ENCODE measurements around the gene RPLP2. TPM values are rescaled to one million over a fixed set of nuclear protein-coding genes. Genes with fewer than 3 reads are reported as not detected.

The RPLP2 gene
- total RNA-seq, 3 donors from 2014 or later (not counting 1 experiment from before 2014, with no cell fraction given): 1,482 to 1,846 (median 1,534) TPM

GRCh38 chr11:766106-766935 is 43.4 kb upstream of the RPLP2 start:
- Histone ChIP-seq H3K4me1 (ENCODE audit: control insufficient read depth, insufficient read depth, low read length) (no peaks in the 10 kb centered on the region), H3K27ac (ENCODE audit: low read length) (no peak overlapping the region), H3K4me3 (ENCODE audit: low read length) (no peak overlapping the region), H3K9me3 (ENCODE audit: control insufficient read depth, insufficient read depth, low read length) (no peaks in the 10 kb centered on the region), H3K27me3 (ENCODE audit: control insufficient read depth, insufficient read depth, low read length) (no peaks in the 10 kb centered on the region), H3K36me3 (ENCODE audit: control insufficient read depth, insufficient read depth, low read length) (peaks cover 36% of the 10 kb centered on the region)
- H3K4me3 Mint-ChIP-seq: no peak overlapping the region
- WGBS (ENCODE audit: insufficient coverage): 89% methylated on average over 10 of the region's 11 CpGs
- intact Hi-C loops (cut with micrococcal nuclease): no loop called here
- no peaks in the 10 kb centered on the region for H3K27me3 Mint-ChIP-seq (ENCODE audit: low read depth in 2 of 2)
- peak in 1 of 2 donors; percentile 3 for DNase-seq
- no peak for ATAC-seq
- TF ChIP-seq, protein P1, sequence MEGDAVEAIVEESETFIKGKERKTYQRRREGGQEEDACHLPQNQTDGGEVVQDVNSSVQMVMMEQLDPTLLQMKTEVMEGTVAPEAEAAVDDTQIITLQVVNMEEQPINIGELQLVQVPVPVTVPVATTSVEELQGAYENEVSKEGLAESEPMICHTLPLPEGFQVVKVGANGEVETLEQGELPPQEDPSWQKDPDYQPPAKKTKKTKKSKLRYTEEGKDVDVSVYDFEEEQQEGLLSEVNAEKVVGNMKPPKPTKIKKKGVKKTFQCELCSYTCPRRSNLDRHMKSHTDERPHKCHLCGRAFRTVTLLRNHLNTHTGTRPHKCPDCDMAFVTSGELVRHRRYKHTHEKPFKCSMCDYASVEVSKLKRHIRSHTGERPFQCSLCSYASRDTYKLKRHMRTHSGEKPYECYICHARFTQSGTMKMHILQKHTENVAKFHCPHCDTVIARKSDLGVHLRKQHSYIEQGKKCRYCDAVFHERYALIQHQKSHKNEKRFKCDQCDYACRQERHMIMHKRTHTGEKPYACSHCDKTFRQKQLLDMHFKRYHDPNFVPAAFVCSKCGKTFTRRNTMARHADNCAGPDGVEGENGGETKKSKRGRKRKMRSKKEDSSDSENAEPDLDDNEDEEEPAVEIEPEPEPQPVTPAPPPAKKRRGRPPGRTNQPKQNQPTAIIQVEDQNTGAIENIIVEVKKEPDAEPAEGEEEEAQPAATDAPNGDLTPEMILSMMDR (IDR thresholded peaks at IDR 0.05): no peak
- no peaks in the 10 kb centered on the region for H3K4me1 Mint-ChIP-seq
- no peaks in the 10 kb centered on the region for H3K36me3 Mint-ChIP-seq
- H3K27ac Mint-ChIP-seq: no peak overlapping the region
- H3K9me3 Mint-ChIP-seq: no peaks in the 10 kb centered on the region

DNA sequence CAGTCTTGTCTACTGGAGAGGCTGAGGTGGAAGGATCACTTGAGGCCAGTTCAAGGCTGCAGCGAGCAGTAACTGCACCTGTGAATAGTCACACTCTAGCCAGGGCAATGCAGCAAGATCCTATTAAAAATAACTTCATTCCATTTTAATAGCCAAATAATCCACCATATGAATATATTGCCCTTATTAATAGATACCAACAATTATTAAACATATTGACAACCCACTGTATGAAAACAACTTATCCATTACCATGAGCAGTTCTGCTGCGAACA is 42.9 kb upstream of the RPLP2 start:
- no peaks in the 10 kb centered on the region for H3K9me3 ChIP-seq (ENCODE audit: control insufficient read depth, insufficient read depth, low read length)
- DNase-seq (no peak), ATAC-seq (no peak)
- H3K27me3 ChIP-seq (ENCODE audit: control insufficient read depth, insufficient read depth, low read length): no peaks in the 10 kb centered on the region
- TF ChIP-seq, protein P1 (IDR thresholded peaks at IDR 0.05): no peak
- intact Hi-C loops (cut with micrococcal nuclease): no loop called here
- no peaks in the 10 kb centered on the region for H3K9me3 Mint-ChIP-seq
- H3K27ac ChIP-seq (ENCODE audit: low read length): no peak overlapping the region
- H3K27ac Mint-ChIP-seq: no peak overlapping the region
- H3K27me3 Mint-ChIP-seq (ENCODE audit: low read depth in 2 of 2): no peaks in the 10 kb centered on the region
- no peaks in the 10 kb centered on the region for H3K36me3 Mint-ChIP-seq
- H3K4me1 ChIP-seq (ENCODE audit: control insufficient read depth, insufficient read depth, low read length): no peaks in the 10 kb centered on the region
- H3K4me1 Mint-ChIP-seq: no peaks in the 10 kb centered on the region
- peaks cover 37% of the 10 kb centered on the region for H3K36me3 ChIP-seq (ENCODE audit: control insufficient read depth, insufficient read depth, low read length)
- H3K4me3 Mint-ChIP-seq: no peak overlapping the region
- 100% methylated on average over 2 of the region's 2 CpGs for WGBS (ENCODE audit: insufficient coverage)
- no peak overlapping the region for H3K4me3 ChIP-seq (ENCODE audit: low read length)

GRCh38 chr11:767238-767637 is 42.5 kb upstream of the RPLP2 start:
- H3K27me3 ChIP-seq (ENCODE audit: control insufficient read depth, insufficient read depth, low read length): no peaks in the 10 kb centered on the region
- no peak for ATAC-seq
- Mint-ChIP-seq H3K27me3 (ENCODE audit: low read depth in 2 of 2) (no peaks in the 10 kb centered on the region), H3K27ac (no peak overlapping the region), H3K4me3 (no peak overlapping the region), H3K4me1 (no peaks in the 10 kb centered on the region), H3K9me3 (no peaks in the 10 kb centered on the region), H3K36me3 (no peaks in the 10 kb centered on the region)
- intact Hi-C loops (cut with micrococcal nuclease): no loop called here
- no peak overlapping the region for H3K27ac ChIP-seq (ENCODE audit: low read length)
- H3K9me3 ChIP-seq (ENCODE audit: control insufficient read depth, insufficient read depth, low read length): no peaks in the 10 kb centered on the region
- H3K4me3 ChIP-seq (ENCODE audit: low read length): no peak overlapping the region
- peaks cover 36% of the 10 kb centered on the region for H3K36me3 ChIP-seq (ENCODE audit: control insufficient read depth, insufficient read depth, low read length)
- WGBS (ENCODE audit: insufficient coverage): 96% methylated on average over 10 of the region's 11 CpGs
- no peak for DNase-seq
- TF ChIP-seq, protein P1 (IDR thresholded peaks at IDR 0.05): no peak
- no peaks in the 10 kb centered on the region for H3K4me1 ChIP-seq (ENCODE audit: control insufficient read depth, insufficient read depth, low read length)
